GM10847 (cell line): ENCODE data around the gene FBXO27.

Source experiments
- POLR2A ChIP-seq: IDR thresholded peaks from 2 replicates; pipeline ENCODE4 v1.6.1; 2011; ENCODE audit not compliant: insufficient read length; ENCODE audit errors: extremely low read depth

FBXO27 gene

DNA sequence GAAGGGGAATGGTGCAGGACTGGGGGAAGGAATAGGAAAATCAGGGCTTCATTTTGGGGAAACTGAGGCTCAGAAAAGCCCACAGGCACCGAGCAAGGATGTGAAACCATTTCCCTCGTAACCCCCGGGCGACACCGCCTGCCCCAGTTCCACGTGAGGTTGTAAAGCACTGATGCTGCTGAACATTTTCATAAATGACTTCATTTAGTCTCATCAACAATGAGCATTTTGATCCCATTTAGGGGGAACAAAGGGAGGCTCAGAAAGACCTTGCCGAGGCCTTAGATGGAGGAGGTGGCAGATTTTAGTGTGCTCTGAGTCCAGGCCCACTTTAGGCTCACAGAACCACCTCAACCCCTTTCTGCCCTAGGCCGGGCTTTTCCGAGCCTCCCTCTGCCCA, 20.5 kb upstream of the FBXO27 start:
- no peak for TF ChIP-seq POLR2A

DNA sequence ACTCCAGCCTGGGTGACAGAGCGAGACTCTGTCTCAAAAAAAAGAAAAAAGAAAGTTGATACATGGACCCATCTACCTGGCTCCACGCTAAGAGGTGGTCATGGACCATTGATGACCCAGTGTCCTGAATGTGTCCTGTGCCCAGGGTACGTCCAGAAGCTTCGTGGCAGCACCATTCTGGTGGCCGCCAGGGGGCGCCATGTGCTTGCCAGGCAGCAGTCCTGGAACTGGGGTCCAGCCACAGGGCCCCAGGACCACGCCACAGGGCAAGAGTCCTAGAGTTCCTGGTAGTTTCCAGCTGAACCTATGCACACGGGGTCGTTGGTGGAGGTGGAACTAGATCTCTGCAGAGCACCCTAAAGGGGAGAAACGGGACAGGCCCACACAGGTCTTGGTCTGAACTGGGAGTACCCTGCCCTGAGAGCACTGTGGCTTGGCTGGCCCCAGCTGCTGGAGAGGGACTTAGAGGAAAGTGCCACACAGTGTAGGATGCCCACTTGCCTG, 19.9 kb upstream of the FBXO27 start:
- no peak for TF ChIP-seq POLR2A

DNA sequence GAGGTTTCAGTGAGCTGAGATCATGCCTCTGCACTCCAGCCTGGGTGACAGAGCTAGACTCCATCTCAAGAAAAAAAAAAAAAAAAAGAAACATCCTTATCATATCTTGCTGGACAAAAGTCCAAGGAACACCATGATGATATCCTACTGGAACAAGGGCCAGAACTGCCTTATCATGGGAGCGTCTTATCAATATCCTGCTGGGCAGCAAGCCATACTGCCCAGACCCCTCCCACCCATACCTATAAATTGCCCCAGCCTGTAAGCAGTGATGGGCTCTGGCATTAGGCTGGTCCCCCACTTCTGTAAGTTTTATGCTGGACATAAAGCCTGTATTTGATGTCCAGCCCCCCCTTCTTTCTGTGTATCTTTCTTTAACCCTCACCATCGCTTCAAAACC, 14.7 kb upstream of the FBXO27 start:
- no peak for TF ChIP-seq POLR2A

DNA sequence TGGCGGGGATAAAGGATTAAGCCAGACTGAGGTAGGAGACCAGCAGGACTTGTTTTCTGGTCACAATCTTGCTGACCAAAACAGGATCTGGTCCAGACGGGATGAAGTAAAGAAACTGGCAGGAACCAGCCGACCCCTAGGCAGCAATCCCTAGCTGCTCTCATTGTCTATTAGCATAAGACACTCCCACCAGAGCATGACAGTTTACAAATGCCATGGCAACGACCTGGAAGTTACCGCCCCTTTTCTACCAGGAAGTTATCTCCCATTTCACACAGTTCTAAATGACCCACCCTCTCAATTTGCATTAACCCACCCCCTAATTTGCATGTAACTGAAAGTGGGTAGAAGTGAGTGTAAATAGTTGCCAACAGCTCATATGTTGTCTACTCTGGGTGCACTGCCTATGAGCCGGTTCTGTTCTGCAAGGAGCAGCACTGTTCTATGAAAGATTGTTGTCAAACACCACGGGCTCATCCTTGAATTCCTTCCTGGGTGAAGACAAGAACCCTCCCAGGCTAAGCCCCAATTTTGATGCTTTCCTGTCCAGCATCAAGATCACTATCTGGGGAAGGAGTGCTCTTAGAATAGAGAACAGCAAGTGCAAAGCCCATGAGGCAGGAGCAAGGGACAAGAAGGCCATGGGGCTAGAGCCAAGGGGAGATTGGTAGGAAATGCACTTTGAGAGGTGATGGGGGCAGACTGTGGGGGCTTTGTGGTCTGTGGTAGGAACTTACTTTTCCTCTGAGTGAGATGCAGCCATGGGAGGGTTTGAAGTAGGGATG, 13.9 kb upstream of the FBXO27 start:
- TF ChIP-seq POLR2A: no peak

DNA sequence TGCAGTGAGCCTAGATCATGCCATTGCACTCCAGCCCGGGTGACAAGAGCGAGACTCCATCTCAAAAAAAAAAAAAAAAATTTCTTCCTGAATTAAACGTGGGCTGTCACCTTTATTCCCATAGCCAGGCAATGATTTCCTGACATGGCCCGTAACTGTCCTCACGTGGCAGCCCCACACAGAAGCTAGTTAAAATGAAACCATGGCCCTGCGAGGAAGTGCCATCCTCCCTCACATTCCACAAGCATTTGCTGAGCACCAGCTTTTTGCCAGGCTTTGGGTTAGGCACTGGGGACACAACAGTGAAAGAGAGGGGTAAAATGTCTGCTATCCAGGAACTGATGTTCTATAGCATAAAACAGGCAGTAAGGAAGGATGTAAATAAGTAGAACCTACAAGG, 13.2 kb upstream of the FBXO27 start:
- no peak for TF ChIP-seq POLR2A

DNA sequence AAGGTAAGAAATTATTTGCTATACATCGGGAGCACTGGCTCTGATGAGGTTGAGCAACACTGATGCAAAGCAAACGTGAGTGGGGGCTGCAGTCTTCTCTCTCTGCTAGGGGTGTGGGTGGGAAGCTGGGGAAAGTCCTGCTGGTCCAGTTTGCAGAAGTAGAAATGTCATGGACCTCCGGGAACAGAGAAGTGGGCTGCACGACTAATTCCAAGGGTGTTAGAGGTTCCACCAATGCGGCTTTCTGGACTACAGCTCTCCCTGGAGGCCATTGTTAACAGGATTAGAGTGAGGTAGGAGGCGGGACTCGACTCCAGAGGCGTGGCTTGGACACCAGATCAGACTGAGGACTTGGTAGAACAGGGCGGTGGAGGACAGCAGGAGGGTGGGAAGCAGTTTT, 5.7 kb upstream of the FBXO27 start:
- no peak for TF ChIP-seq POLR2A

DNA sequence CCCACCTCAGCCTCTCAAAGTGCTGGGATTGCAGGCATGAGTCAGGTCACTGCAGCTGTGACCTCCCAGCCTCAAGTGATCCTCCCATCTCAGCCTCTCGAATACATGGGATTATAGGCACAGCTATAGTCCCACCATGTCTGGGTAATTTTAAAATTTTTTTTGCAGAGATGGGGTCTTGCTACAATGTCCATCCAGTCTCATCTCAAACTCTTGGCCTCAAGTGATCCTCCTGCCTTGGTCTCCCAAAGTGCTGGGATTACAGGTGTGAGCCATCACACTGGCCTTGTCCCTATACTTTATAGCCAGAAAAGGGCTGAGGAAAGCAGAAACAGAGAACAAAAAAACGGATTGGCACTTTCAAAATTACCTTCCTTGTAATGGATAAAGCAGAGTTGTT, 4.8 kb upstream of the FBXO27 start:
- TF ChIP-seq POLR2A: no peak

DNA sequence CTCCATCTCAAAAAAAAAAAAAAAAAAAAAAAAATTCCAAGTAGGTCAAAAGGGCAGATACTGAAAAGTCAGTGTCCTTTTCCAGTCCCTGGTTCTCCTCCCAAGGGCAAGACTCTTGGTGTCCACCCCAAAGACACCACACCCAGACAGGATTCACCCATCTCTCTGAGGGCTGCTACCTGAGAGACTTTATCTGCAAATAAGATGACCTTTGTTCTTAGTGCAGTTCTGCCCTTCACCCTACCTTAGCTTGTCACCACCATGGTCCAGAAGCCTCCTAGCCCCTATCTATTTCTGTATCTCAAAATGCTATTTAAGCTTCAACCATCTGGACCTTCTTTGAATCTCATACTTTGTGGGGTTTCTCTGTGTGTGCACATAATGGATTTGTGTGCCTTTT, 4.2 kb upstream of the FBXO27 start:
- TF ChIP-seq POLR2A: no peak

DNA sequence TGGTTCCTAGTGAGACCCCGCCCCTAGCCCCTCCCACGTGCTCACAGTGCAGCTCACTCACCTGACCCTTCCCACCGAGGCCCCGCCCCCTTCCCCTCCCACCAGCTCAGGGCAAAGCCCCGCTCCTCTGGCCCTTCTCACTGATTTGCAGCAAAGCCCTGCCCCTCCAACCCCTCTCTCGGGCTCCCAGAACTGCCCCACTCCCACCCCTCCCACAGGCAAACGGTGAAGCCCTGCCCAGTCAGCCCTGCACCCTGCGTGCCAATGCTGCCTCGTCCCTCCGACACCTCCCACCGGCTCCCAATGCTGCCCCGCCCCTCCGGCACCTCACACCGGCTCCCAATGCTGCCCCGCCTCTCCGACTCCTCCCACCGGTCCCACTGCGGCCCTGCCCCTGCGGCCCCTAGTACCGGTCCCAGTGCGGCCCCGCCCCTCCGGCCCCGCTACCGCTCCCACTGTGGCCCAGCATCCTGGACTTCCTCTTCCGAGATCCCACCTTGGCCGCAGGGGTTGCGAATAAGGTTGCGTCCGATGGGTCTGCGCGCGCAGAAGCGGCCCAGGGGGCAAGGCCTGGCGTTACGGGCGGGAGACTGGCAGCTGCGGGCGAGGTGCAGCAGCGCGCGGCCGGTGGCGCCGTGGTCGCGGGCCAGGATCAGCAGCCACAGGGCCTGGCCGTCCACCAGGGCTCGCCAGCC, 834 bp downstream of the FBXO27 start:
- TF ChIP-seq POLR2A: no peak

DNA sequence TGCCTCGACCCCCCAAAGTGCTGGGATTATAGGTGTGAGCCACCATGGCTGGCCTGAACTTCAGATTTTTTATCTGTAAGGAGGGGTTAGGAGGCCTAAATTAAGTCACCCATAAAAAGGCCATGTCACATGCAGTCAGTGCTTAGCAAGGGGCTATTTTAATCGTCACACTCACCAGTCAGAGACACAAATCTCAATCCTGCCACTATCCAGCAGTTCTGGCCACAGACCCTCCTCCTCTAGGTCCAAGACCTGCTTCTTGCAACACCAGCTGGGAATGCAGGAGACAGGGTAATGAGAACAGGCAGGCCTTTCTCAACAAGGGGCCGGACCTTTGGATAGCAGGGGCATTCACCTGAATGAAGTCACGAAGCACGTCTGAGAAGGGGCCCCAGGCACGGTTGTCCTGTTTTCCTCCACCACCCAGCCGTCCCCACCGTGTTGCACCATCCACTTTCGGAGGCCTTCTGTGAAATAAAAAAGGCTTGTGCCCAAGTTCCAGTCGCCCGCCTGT, 1.4 kb downstream of the FBXO27 start:
- TF ChIP-seq POLR2A: no peak

DNA sequence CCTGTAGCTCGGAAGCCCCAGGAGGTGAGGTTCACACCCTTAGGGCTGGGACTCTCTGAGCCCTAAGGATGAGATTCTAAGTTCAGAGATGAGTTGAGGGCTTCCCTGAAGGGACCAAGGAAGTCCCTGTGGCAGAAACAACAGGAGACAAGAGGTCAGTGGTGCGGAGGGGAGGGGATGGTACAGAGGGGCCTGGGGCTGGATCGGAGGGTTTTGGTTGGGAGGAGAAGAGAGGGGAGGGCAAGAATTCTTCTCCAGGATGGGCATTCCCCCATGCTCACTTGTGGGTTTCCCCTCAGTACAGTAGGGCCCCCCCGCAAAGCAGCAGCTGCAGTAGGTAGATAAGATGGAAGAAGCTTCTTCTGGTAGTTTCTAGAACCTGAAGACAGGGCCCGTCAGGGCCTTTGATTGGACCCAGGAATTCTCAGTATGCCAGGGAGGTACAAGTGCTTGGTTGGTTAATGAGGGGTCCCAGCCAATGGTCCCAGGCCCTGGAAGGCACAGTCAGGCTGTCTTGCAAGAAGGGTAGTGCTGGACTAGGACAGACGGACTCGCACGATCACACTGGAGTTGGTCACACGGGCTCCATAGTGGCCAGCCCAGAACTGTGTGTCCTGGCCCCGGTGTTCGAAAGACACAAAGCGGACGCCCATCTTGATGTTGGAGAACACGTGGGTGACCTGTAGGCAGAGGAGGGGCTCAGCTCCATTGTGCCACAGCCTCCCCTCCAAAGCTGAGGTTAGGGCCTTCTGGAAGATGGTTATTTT, 7.3 kb downstream of the FBXO27 start:
- TF ChIP-seq POLR2A: no peak

DNA sequence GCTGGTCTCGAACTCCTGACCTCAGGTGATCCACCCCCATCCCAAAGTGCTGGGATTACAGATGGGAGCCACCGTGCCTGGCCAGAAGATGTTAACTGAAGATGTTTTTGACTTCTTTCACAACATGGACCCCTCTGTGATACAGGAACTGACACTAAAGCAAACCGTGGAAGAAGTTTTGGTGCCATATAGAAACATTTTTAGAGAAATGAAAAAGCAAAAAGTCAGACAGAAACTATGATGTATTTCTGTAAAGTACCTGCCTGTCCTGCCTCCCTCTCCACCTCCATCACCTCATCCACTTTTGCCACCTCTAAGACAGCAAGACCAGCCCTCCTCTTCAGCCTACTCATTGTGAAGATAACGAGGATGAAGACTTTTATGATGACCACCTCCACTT, 11.3 kb downstream of the FBXO27 start:
- no peak for TF ChIP-seq POLR2A

DNA sequence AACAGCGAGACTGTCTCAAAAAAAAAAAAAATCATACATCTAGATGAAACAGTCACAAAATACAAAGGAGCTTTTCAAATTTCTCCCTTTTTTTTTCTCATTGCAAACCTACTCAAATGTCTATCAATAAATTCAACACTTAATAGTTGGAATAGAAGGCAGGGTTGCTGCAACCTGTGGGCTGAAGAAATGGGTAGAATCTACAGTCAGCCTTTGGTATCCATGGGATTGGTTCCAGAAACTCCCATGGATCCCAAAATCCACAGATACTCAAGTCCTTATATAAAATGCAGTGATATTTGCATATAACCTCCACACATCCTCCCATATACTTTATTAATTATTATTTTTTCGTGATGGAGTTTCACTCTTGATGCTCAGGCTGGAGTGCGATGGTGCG, 14.7 kb downstream of the FBXO27 start:
- no peak for TF ChIP-seq POLR2A

DNA sequence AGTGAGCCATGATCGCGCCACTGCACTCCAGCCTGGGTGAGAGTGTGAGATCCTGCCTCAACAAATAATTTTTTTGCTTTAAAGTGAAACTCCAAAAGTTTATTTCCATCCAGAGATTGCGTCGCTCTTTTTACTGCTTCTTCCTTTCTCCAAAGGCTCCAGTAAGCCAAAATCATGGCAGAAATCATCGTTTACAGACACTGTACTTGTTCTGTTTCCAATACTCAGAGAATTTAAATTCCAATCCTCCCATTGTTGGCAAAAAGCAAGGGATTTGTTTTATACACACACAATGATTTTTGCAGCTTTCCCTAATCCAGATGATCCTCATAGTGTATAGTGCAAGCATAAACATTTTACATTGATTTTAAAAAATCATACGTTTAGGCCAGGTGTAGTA, 15.3 kb downstream of the FBXO27 start:
- TF ChIP-seq POLR2A: no peak

DNA sequence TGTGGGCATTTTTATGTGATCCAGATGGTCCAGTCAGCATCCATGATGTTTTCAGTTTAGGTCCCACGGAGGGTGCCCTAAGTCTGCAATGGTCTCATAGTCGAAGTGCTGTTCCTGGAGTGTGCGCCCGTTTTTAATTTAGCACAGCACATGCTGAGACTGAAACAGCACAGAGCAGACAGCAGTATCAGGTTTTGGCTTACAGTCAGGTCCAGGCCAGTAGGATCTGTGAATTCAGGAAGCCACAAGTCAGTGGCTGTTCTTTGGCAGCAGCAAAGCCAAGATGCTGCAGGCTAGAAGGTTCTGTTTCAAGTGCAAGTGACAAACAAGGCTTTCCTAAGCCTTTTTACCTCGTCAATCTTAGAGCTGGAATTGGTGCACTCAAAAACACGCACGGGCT, 18.3 kb downstream of the FBXO27 start:
- no peak for TF ChIP-seq POLR2A

DNA sequence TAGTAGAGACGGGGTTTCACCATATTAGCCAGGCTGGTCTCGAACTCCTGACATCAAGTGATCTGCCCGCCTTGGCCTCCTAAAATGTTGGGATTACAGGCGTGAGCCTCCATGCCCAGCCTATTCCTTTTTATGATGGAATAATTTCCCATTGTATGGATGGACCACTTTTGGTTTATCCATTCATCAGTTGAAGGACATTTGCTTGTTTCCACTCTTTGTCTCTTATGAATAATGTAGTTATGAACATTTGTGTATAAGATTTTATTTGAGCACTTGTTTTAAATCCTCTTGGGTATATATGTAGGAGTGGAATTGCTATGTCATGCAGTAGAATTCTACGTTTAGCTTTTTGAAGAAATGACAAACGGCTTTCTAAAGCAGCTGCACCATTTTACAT, 23.3 kb downstream of the FBXO27 start:
- TF ChIP-seq POLR2A: no peak
